Measurements from ENCODE around the gene UGT2B28.
"Not testable (repeated sequence)": the region's sequence is repeated elsewhere in the genome, so short reads cannot be mapped to it uniquely, and the experiment has no call there.

UGT2B28 gene

DNA sequence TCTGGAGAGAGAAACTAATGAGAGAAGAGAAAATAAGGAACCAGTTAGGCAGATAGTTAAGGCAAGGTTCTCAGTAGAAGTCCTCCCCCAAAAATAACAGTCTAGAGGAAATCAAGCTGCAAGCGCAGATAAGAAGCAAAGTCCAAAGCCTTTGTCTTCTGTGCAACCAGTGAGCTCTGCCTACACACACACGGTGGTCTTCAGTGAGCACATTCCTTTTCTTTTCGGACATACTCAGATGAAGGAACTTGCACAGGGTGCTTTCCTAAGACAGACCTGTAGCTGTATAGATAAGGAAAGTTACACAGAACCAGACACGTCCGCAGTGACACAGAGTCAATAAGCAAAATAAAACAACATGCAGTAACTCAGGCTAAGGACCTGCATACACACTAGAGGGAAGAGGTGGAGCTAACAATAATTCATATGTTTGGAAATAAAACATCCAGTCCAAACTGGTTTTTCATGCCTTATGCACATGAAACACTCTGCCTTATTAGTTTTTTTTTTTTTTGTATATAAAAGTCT lies 29.3 kb downstream of the UGT2B28 start:
- H3K27me3 ChIP-seq (ENCODE audit: insufficient read depth, low read length); H3K9me3 ChIP-seq (ENCODE audit: insufficient read depth, low read depth, low read length); H3K4me1 ChIP-seq (ENCODE audit: insufficient read depth, low read length); H3K4me3 ChIP-seq (ENCODE audit: low read length); H3K27ac ChIP-seq (ENCODE audit: low read depth, low read length); H3K9ac ChIP-seq (ENCODE audit: low read depth, low read length); H3K36me3 ChIP-seq (ENCODE audit: insufficient read depth, low read length): not testable (repeated sequence)
- WGBS = 98% methylated on average over 3 of the region's 5 CpGs

DNA sequence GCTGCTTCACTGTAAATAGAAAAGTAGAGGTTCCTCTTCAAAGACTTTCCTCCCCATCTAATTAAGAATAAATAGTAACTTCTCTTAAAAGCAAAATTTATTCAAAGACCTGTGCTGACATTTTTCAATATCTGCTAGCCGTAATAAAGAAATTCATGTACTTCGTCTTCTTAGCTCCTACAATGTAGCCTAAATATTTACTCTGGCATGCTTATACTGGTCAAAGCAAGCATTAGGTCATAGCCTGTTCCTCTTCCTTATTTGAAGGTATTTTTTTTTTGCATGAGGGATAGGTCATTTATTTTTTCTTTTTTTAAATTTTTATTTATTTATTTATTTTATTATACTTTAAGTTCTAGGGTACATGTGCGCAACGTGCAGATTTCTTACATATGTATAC lies 30.0 kb downstream of the UGT2B28 start:
- not testable (repeated sequence) for H3K4me1 ChIP-seq (ENCODE audit: insufficient read depth, low read length)
- WGBS = 100% methylated on average over 2 of the region's 4 CpGs

DNA sequence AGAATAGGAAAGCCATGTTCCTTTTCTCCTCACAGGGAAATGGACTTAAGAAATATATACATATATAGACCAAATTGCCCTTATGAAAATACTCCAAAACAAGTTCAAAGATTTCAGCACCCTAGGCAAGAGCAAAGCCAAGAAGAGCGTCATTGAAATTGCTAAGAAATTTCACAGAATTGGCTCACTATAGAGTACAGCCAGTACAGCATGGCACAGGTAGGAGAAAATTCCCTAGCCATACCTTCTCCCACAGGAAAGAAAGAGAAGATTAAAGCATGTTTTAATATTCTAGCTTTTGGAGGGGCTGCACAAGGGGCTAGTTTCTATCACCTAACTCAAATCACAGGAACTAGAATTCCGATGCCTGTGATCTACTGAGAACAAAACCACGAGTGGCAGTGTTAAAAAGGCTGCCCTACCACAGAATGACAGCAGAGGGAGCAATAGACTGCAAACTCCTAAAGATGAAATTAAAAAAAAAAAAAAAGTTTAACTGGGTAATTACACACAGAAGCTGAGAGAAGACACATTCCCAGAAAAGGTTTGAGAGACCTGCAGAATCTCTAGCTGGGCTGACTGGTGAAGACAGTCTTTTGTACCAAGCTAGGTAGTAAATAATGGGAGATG lies 37.5 kb downstream of the UGT2B28 start:
- H3K36me3 ChIP-seq (ENCODE audit: insufficient read depth, low read length) = not testable (repeated sequence)
- 55% methylated on average over 3 of the region's 3 CpGs for WGBS

More for the DNA sequence above, 30.0 kb downstream of the UGT2B28 start:
- H3K4me3 ChIP-seq (ENCODE audit: low read length); H3K9me3 ChIP-seq (ENCODE audit: insufficient read depth, low read depth, low read length); H3K9ac ChIP-seq (ENCODE audit: low read depth, low read length); H3K36me3 ChIP-seq (ENCODE audit: insufficient read depth, low read length); H3K27me3 ChIP-seq (ENCODE audit: insufficient read depth, low read length); H3K27ac ChIP-seq (ENCODE audit: low read depth, low read length): not testable (repeated sequence)

DNA sequence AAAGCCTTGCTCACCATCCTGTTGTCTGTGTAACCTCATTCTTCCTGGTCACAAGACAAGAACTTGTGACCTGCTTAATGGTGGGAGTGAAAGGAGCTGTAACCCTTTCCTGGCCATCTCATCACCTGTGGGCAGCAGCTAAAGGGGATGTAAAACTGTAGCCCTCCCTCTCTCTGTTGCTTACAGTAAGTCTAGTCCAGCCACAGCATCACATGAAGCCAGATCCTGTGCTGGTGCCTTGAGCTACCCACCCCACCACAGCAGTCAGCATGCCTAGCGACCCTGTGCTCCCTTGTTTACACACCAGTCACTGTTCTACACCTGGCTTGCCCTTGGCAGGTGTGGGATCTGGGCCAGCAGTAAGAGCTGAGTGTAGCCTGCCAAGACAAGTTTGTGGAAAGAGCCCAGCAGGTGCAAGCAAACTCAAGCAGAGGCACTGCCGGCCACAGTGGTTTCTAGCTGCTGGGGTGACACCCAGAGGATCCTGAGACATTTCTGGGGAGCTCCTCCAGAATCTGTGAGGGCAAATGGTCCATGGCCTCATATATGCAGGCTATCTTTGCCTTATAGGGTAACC lies 41.0 kb downstream of the UGT2B28 start:
- WGBS = 87% methylated on average over 2 of the region's 2 CpGs
- H3K27ac ChIP-seq (ENCODE audit: low read depth, low read length) = no peak overlapping the region
- no peak overlapping the region for H3K9ac ChIP-seq (ENCODE audit: low read depth, low read length)
- H3K4me3 ChIP-seq (ENCODE audit: low read length) = no peak overlapping the region
- no peaks in the 10 kb centered on the region for H3K9me3 ChIP-seq (ENCODE audit: insufficient read depth, low read depth, low read length)
- H3K4me1 ChIP-seq (ENCODE audit: insufficient read depth, low read length) = no peaks in the 10 kb centered on the region
- no peaks in the 10 kb centered on the region for H3K27me3 ChIP-seq (ENCODE audit: insufficient read depth, low read length)
- H3K36me3 ChIP-seq (ENCODE audit: insufficient read depth, low read length) = no peaks in the 10 kb centered on the region

More for the DNA sequence above, 37.5 kb downstream of the UGT2B28 start:
- H3K4me1 ChIP-seq (ENCODE audit: insufficient read depth, low read length); H3K4me3 ChIP-seq (ENCODE audit: low read length); H3K27ac ChIP-seq (ENCODE audit: low read depth, low read length); H3K27me3 ChIP-seq (ENCODE audit: insufficient read depth, low read length); H3K9me3 ChIP-seq (ENCODE audit: insufficient read depth, low read depth, low read length); H3K9ac ChIP-seq (ENCODE audit: low read depth, low read length): not testable (repeated sequence)

DNA sequence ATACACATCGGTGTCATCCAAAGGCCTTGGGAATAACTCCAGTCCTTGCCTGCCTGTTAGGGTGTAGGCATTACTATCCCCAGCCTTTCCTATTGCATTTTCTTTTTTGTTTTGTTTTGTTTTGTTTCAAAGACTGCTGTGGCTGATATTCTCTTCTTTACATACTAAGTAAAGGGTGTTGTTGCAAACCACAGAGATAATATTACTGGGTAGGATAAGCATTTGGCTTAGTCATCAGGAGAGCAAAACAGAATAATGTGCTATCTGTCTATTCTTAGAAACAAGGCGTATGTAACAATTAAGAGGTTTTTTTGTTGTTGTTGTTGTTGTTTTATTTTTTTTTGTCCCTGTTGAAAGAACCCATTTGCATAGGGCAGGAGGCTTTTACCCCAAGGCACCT lies 41.8 kb downstream of the UGT2B28 start:
- no peak overlapping the region for H3K9ac ChIP-seq (ENCODE audit: low read depth, low read length)
- no peak overlapping the region for H3K4me3 ChIP-seq (ENCODE audit: low read length)
- no peaks in the 10 kb centered on the region for H3K4me1 ChIP-seq (ENCODE audit: insufficient read depth, low read length)
- 98% methylated on average over 2 of the region's 2 CpGs for WGBS
- no peaks in the 10 kb centered on the region for H3K27me3 ChIP-seq (ENCODE audit: insufficient read depth, low read length)
- H3K9me3 ChIP-seq (ENCODE audit: insufficient read depth, low read depth, low read length) = no peaks in the 10 kb centered on the region
- H3K36me3 ChIP-seq (ENCODE audit: insufficient read depth, low read length) = no peaks in the 10 kb centered on the region
- no peak overlapping the region for H3K27ac ChIP-seq (ENCODE audit: low read depth, low read length)

DNA sequence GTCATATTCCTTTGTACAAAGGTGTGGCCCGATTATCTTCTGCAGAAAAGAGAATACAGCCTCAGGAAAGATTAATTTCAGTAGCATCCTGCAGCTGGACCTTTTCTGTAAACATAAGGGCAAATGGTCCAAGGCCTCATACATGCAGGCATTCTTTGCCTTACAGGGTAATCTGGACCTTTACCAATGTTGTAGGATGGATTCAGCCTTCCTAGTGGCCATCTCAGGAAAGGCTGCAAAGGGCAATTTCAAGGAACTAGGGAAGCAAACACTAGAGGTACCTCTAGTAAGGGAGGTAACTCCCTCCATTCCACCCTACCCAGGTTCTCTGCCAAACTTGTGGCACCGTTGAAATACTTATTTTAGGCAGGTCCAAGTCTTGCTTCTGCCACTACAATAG lies 43.0 kb downstream of the UGT2B28 start:
- WGBS = 98% methylated on average over 2 of the region's 2 CpGs
- Histone ChIP-seq H3K4me3 (ENCODE audit: low read length) (no peak overlapping the region), H3K27ac (ENCODE audit: low read depth, low read length) (no peak overlapping the region), H3K36me3 (ENCODE audit: insufficient read depth, low read length) (no peaks in the 10 kb centered on the region), H3K4me1 (ENCODE audit: insufficient read depth, low read length) (no peaks in the 10 kb centered on the region), H3K27me3 (ENCODE audit: insufficient read depth, low read length) (no peaks in the 10 kb centered on the region), H3K9me3 (ENCODE audit: insufficient read depth, low read depth, low read length) (no peaks in the 10 kb centered on the region), H3K9ac (ENCODE audit: low read depth, low read length) (no peak overlapping the region)

DNA sequence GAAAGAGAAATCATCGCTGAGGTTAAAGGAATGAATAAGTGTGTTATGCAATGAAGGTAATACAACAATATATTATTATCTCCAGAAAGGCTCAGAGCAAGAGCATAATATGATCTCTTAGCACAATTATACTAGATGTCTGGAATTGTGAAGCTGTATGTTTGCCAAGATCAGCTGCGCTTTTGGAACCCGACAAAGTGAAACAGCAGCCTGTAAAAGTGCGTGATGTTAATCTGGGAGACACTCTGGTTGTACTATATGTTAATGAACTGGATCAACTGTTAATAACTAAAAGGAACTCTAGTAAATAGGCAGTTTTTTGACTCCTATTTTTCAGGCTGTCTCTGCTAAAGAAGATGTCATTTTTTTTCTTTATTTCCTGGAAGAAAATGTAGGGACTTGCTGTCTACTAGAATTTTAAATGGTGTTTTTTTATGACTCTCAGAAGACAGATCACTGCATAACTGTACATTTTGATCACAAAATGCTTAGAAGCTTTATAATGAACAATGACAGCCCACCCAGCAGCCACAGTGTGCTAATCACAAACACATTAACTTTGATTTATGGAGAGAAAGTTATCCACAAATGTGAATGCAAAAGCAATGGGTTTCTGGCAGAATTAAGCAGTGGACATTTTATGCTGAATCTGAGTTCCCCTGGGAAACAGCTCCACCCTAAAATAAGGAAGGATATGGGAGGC lies 50.2 kb downstream of the UGT2B28 start:
- 95% methylated on average over 4 of the region's 4 CpGs for WGBS

DNA sequence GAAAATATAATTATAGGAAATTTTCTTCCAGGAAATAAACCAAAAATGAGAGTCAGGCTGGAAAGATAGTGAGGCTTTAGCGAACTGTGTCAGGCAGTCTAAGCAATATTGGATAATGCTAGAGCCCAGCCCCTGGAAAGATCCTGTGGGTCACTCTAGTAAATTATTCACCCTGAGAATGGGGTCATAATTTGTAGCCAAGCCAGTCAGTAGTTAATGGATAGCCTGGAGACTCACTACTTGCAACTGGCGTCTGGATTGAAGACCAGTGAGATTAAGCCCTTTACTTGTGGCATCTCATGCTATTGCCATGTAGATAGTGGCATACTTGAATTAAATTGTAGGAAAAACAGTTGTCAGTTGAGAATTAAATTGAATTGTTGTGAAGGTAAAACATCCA lies 51.0 kb downstream of the UGT2B28 start:
- H3K4me1 ChIP-seq (ENCODE audit: insufficient read depth, low read length); H3K9ac ChIP-seq (ENCODE audit: low read depth, low read length); H3K36me3 ChIP-seq (ENCODE audit: insufficient read depth, low read length); H3K9me3 ChIP-seq (ENCODE audit: insufficient read depth, low read depth, low read length); H3K27ac ChIP-seq (ENCODE audit: low read depth, low read length); H3K27me3 ChIP-seq (ENCODE audit: insufficient read depth, low read length); H3K4me3 ChIP-seq (ENCODE audit: low read length): not testable (repeated sequence)
- 94% methylated on average over 2 of the region's 2 CpGs for WGBS

More for the DNA sequence above, 50.2 kb downstream of the UGT2B28 start:
- Histone ChIP-seq H3K9me3 (ENCODE audit: insufficient read depth, low read depth, low read length) (no peaks in the 10 kb centered on the region), H3K27me3 (ENCODE audit: insufficient read depth, low read length) (no peaks in the 10 kb centered on the region), H3K4me3 (ENCODE audit: low read length) (no peak overlapping the region), H3K9ac (ENCODE audit: low read depth, low read length) (no peak overlapping the region), H3K4me1 (ENCODE audit: insufficient read depth, low read length) (no peaks in the 10 kb centered on the region), H3K27ac (ENCODE audit: low read depth, low read length) (no peak overlapping the region), H3K36me3 (ENCODE audit: insufficient read depth, low read length) (no peaks in the 10 kb centered on the region)

DNA sequence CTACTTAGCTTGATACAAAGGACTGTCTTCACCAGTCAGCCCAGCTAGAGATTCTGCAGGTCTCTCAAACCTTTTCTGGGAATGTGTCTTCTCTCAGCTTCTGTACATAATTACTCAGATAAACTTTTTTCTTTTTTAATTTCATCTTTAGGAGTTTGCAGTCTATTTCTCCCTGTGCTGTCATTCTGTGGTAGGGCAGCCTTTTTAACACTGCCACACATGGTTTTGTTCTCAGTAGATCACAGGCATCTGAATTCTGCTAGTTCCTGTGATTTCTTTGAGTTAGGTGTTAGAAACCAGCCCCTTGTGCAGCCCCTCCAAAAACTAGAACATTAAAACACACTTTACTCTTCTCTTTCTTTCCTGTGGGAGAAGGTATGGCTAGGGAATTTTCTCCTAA lies 55.2 kb downstream of the UGT2B28 start:
- H3K27me3 ChIP-seq (ENCODE audit: insufficient read depth, low read length); H3K9me3 ChIP-seq (ENCODE audit: insufficient read depth, low read depth, low read length); H3K4me1 ChIP-seq (ENCODE audit: insufficient read depth, low read length); H3K36me3 ChIP-seq (ENCODE audit: insufficient read depth, low read length); H3K4me3 ChIP-seq (ENCODE audit: low read length); H3K9ac ChIP-seq (ENCODE audit: low read depth, low read length); H3K27ac ChIP-seq (ENCODE audit: low read depth, low read length): not testable (repeated sequence)

DNA sequence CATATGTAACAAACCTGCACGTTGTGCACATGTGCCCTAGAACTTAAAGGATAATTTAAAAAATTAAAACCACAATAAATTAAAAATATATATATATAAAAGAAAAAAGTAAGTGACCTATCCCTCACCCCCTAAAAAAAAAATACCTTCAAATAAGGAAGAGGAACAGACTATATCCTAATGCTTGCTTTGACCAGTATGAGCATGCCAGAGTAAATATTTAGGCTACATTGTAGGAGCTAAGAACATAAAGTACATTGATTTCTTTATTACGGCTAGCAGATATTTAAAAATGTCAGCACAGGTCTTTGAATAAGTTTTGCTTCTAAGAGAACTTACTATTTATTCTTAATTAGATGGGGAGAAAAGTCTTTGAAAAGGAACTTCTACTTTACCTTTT lies 62.8 kb downstream of the UGT2B28 start:
- not testable (repeated sequence) for H3K27ac ChIP-seq (ENCODE audit: low read depth, low read length); H3K4me3 ChIP-seq (ENCODE audit: low read length); H3K27me3 ChIP-seq (ENCODE audit: insufficient read depth, low read length); H3K4me1 ChIP-seq (ENCODE audit: insufficient read depth, low read length); H3K9ac ChIP-seq (ENCODE audit: low read depth, low read length); H3K9me3 ChIP-seq (ENCODE audit: insufficient read depth, low read depth, low read length); H3K36me3 ChIP-seq (ENCODE audit: insufficient read depth, low read length)
- 100% methylated on average over 1 of the region's 2 CpGs for WGBS

DNA sequence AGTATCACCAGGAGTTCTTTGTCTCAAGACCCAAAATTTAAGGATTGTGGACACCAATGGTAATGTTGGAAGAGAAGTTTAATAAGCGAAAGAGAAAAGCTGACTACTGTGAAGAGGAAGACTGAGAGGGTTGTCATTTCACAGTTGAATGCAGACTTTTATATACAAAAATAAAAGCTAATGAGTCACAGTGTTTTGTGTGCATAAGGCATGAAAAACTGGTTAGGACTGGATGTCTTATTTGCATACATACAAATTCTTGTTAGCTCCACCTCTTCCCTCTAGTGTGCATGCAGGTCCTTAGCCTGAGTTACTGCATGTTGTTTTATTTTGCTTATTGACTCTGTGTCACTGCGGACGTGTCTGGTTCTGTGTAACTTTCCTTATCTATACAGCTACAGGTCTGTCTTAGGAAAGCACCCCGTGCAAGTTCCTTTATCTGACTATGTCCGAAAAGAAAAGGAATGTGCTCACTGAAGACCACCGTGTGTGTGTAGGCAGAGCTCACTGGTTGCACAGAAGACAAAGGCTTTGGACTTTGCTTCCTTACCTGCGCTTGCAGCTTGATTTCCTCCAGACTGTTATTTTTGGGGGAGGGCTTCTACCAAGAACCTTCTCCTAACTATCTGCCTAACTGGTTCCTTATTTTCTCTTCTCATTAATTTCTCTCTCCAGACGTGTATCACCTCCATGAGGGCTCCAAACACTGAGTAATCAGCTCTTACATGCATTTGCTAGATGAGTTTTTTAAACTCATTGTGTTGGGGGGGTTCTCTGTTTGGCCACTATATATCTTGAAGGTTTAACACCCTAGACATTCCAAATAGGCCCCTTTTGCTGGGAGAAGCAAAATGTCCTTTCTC lies 63.5 kb downstream of the UGT2B28 start:
- WGBS = 95% methylated on average over 8 of the region's 8 CpGs
- not testable (repeated sequence) for H3K27me3 ChIP-seq (ENCODE audit: insufficient read depth, low read length); H3K9ac ChIP-seq (ENCODE audit: low read depth, low read length); H3K4me1 ChIP-seq (ENCODE audit: insufficient read depth, low read length); H3K9me3 ChIP-seq (ENCODE audit: insufficient read depth, low read depth, low read length); H3K27ac ChIP-seq (ENCODE audit: low read depth, low read length); H3K36me3 ChIP-seq (ENCODE audit: insufficient read depth, low read length); H3K4me3 ChIP-seq (ENCODE audit: low read length)

All from HUES64 (cell line).